GM21447 (cell line): Measurements from ENCODE around the gene DMAP1.

Experiments
- ATAC-seq: cut with Tn5 transposase; IDR thresholded peaks from one replicate; pipeline ENCODE4 v1.9.1; 2021; ENCODE audit not compliant: unreplicated experiment

Gene DMAP1

GRCh38 chr1:44227211-44227610, 13.9 kb downstream of the DMAP1 start:
- ATAC-seq, result no peak

GRCh38 chr1:44228218-44228617, 14.9 kb downstream of the DMAP1 start:
- no peak for ATAC-seq

DNA sequence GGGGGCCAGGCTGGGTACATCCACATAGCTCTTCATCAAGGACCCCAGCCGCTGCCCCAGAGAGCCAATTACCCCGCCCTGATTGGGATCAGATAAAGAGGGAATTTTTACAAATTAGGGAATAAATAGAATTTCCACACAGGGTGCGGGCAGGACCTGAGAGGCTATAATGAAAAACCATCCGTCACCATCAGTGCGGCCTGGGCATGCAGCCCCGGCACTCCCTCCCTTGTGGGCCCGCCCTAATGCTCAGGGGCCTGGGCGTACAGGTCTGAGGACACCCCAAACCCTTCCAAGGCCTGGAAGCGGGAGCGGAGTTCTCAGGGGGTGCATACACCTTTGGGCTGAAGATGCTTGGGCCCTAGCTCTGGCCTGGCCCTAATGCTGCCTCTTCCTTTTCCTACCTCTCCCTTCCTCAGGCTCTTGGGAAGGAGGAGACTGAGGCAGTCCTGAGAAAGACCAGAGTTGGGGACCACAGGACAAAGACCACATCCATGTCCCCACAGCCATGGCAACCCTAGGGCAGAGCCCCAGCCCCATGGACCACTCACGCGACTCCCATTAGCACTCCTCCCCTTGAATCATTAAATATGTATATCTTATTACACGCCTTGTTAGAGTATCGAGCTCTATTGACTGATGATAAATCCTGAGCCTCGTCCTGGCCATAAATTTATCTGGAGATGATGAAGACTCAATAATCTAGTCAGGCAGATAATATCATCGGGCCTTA, 16.3 kb downstream of the DMAP1 start:
- ATAC-seq, result no peak

GRCh38 chr1:44230796-44231195, 17.5 kb downstream of the DMAP1 start:
- ATAC-seq, result no peak

GRCh38 chr1:44233593-44233992, 20.3 kb downstream of the DMAP1 start:
- no peak for ATAC-seq

DNA sequence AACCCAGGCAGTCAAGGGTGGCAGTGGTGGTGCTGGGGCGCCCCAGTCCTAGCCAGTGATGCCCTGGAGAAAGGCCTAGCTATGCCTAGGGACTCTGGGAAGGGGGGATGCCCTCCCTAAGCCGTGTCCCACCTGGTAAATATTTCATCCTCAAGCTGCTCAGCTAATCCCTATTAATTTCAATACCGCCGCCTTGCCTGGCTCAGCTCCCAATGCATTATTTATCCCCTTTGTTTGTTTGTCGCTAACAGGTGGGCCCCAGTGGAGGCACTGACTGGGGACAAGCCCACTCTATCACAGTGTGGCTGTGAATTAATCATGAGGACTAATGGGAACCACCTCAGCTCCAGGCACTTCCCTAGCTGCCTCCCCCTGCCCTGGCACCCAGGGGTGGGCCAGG, 22.5 kb downstream of the DMAP1 start:
- ATAC-seq, result no peak

DNA sequence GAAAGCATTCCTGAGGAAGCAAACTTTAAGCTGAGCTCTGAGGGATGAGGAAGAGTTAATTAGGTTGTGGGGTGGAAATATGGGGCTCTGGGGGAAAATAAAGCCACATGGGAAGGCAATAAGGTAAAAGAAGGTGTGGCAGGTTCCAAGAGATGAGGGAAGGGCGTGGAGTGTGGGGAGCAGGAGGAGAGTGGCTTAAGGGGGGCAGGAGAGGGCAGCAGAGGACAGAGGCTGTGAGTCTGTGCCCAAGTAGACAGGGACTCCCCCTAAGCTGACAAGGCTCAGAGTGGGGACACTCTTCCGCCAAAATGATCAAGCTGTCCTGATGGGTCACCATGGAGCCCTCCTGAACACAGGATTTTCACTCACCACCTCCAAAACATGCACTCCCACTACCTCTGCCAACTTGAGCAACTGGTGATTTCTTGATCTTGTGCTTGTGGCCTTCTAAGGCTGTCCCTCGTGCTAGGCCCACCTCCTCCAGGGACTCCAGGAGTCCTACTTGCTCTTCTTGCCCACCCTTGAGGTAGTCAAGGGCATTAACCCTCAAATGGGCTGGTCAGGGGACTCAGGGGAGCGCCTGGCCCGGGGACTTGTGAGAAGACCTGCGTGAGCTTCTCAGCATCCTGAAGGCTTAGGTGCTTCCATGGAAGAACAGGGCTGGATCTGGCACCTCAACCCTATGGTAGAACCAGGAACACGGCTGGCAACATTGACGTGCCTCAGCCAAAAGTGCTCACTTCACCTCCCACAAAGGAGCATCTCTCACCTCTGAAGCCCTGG, 23.4 kb downstream of the DMAP1 start:
- no peak for ATAC-seq

DNA sequence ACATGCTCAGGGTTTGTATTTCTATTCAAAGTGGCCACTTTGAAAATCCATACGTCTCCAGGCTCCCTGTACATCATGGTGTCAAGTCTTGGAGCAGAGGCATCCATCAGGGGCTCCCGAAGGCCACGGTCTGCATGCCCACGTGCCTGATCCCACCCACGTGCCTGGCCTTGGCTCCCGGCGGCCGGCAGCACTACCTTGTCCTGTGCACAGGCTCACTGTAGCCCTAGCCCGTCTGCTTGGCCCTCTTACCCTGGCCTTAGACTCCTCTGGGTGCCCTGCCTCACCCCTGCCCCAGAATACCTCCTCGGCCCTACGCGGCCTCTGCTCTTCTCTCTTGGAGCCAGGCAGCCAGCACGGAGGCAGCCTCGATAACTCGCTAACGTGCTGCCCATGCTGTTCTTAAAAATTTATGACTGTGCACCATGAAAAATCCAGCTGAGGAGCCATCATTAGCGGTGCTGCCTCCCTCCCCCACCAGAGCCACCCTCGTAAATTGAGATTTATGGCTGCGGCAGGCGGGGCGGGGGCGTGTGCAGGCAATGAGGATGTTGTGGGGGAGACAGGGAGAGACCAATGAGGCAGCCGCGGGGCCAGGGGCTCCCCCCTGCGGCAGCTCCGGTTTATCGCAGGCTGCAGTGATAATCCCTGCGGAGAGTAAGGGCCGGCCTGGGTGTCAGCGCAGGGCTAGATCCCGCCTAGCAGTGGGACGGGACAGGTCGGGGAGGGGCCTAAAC, 24.6 kb downstream of the DMAP1 start:
- no peak for ATAC-seq

DNA sequence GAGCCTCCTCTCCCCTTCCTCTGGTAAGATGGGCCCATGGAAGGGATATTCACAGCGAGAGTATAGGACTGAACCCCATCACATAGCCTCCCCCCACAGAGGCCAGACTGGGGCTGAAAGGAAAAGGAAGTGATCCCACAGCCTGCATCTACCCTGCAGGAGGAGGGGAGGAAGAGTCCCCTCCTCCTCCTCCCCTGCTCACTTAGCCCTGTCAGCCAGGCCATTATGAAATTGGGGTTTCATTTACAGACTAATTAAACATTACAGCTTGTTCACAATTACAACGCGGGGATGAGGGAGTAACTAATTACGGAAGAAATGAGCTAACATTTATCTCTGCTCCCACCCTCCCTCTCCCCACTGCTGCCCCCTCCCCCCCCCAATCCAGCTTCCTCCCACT, 25.4 kb downstream of the DMAP1 start:
- ATAC-seq, result no peak

DNA sequence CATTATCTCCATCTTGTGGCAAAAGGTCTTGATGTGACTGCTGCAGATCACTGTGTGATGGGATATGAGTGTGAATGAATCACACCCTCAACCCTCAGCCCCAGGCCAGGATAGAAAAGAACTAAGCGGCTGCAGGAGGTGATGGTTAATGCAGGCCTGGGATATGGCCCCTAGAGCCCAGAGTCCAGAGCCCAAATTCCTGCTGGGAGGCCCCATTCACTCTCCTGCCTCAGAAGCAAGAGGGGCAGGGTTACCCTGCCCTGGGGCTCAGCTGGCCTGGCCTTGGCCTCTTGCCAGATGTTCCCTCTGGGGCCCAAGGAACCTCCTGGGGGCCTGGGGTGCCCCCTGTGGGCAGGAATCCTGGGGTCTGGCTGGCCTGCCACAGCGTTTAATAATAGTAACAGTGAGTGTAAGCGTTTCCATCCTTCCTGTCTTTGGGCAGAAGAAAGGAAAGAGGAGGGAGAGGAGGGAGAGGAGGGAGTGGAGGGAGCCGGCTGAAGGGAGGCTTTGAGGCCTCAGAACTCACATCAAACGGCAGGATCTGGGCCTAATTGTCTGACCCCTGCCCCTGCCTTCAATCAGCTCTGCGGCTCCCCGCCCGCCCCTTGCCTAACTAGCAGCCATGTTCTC, 26.2 kb downstream of the DMAP1 start:
- no peak for ATAC-seq

DNA sequence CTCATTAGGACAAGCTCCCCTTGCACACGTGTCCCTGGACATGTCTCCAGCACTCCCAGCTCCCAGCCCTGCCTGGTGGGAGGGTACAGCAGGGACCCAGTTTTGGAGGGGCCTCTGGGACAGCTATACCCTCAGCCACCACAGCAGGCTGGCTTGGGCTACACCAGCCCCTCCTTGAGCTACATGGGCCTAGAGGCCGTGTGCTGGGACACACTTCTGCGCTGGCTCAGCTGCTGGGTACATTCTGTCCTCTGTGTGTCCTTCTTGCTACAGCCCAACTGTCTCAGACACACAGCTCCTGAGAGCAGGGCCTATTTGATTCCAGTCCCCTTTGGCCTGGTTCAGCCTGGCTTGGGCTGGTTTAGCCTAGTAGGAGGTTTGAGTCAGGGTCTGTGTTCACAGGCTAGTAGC, 26.7 kb downstream of the DMAP1 start:
- no peak for ATAC-seq

- no peak for ATAC-seq
Observed at GRCh38 chr1:44240802-44241671, 27.8 kb downstream of the DMAP1 start.

- no peak for ATAC-seq
Observed at GRCh38 chr1:44242746-44243145, 29.5 kb downstream of the DMAP1 start.

DNA sequence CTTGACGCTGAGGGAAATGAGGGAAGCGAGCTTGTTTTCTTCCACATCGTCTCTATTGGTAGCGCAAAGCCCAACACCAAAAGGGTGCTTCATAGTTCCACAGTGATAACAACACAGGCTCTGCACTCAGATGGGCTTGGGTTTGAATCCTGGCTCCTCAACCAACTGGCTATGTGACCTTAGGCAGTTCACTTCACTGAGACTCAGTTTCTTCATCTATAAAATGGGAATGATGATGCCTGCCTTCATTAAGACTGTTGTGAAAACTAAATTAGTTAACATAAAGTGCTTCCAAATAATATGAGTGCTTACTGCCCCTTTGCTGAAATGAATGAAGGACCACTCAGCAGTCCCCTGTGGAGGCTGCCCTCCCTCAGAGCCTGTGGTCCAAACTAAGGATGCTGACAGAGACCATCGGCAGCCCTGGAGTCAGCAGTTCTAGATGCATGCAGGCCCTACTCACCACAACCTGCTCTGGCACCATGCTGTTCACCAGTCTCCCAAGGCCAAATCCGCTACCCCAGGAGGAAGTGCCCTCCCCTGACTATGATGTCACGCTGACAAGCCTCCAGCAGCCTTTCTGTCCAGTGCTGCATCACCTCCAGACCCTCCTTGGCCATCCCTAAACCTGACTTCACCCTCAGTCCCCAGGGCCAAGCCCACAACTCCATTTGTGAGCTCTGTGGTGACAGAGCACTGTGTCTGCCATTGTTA, 30.7 kb downstream of the DMAP1 start:
- no peak for ATAC-seq

DNA sequence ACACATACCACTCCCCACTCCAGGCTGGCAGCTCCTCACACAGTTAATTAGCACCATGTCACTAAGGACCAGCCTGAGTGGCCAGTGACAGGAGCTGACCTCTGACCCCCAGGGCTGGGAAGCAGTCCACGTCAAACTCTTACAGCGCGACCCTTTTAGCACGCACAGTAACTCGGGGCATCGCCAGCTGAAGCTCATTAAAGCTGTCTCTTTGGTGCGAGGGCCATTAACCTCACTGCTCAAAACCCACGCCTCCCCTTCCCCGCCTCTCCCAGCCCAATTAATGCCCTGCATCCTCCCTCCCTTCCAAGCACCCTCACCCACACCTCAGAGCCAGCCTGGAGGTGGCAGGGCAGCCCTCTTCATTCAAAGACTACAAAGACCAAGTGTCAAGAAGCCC, 31.7 kb downstream of the DMAP1 start:
- no peak for ATAC-seq

GRCh38 chr1:44246806-44247205, 33.5 kb downstream of the DMAP1 start:
- no peak for ATAC-seq

DNA sequence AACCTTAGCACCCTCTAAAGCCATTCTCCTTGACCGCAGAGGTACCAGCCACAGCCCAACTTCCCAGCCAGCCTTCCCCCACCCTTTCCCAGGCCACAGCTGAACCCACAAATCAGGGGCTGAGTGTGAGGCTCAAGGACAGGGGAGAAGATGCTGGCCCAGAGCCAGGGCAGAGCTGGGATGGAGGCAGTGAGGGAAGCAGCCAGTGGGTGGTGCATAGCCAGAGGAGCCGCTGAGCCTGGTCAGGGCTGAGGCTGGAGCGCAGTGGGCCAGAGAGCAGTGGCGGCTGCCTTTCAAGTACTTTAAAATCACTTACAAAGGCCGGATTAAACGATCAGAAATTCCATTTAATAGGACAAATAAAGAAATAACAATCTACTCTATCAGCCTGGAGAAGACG, 36.3 kb downstream of the DMAP1 start:
- ATAC-seq, result no peak

GRCh38 chr1:44250068-44250781, 37.0 kb downstream of the DMAP1 start:
- no peak for ATAC-seq

DNA sequence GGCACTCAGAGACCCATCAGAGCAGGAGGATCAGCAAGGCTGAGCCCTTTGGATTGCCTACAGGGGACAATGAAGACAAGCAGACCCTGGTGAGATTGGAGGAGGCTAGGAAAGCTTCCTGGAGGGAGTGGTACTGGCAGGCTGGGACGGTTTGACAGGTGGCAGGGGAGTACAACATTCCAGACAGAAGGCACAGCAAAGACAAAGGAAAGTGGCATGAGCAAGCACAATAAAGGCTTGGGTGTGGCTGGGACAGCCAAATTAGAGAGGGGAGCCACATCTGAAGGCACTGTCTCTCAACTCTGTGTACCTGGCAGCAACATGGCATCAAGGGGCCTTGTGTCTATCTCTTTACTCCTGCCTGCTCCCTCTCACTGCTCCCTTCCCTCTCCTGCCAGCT, 38.2 kb downstream of the DMAP1 start:
- ATAC-seq, result no peak
